ENCODE results near the gene INPPL1. TPM values are rescaled to one million over a fixed set of nuclear protein-coding genes. Genes with fewer than 3 reads are reported as not detected.
"Not testable (repeated sequence)": the region's sequence is repeated elsewhere in the genome, so short reads cannot be mapped to it uniquely, and the experiment has no call there.

The INPPL1 gene
- total RNA-seq, 2 experiments from 2014 or later: 103 to 195 TPM

GRCh38 chr11:72204886-72205285, 19.7 kb upstream of the INPPL1 start:
- intact Hi-C loops (cut with micrococcal nuclease; ENCODE audit: unreplicated experiment): no loop called here
- no peak for DNase-seq (ENCODE audit: low spot score)
- POLR2A ChIA-PET: interaction anchor here (1.1 kb wide), 1 partner anchor 18 kb away, joined by 3 read pairs; no protein-coding TSS in a partner anchor

GRCh38 chr11:72206794-72207193, 17.8 kb upstream of the INPPL1 start:
- CTCF ChIA-PET (ENCODE audit: unreplicated experiment); H3K4me3 ChIP-seq (ENCODE audit: low read depth, low read length, poor library complexity, severe bottlenecking); H3K36me3 ChIP-seq (ENCODE audit: insufficient read depth, low read length); H3K4me2 ChIP-seq (ENCODE audit: low read length); H3K79me2 ChIP-seq (ENCODE audit: insufficient read depth, low read depth, low read length); DNase-seq (ENCODE audit: low spot score); H3K9me2 ChIP-seq (ENCODE audit: insufficient read depth, low read length); POLR2A ChIA-PET; BruUV-seq (replicated peaks); H3K4me1 ChIP-seq (ENCODE audit: insufficient read depth, low read length, poor library complexity, severe bottlenecking); H3K27ac ChIP-seq (ENCODE audit: low read depth, low read length, poor library complexity, severe bottlenecking); H4K20me1 ChIP-seq (ENCODE audit: insufficient read depth, low read length); intact Hi-C loops (cut with micrococcal nuclease; ENCODE audit: unreplicated experiment); H2AFZ ChIP-seq (ENCODE audit: low read length): not testable (repeated sequence)
- H3K9me3 ChIP-seq (ENCODE audit: low read length): peaks cover 15% of the 10 kb centered on the region; the same call in 1 of the 2 replicates

More at GRCh38 chr11:72204886-72205285, 19.7 kb upstream of the INPPL1 start:
- no peaks in the 10 kb centered on the region for H4K20me1 ChIP-seq (ENCODE audit: insufficient read depth, low read length)
- peaks cover 10% of the 10 kb centered on the region; the same call in 1 of the 2 replicates for H3K9me3 ChIP-seq (ENCODE audit: low read length)
- BruUV-seq (replicated peaks): no TSS peak
- peaks cover 6% of the 10 kb centered on the region for H3K4me1 ChIP-seq (ENCODE audit: insufficient read depth, low read length, poor library complexity, severe bottlenecking)
- TF ChIP-seq EZH2phosphoT487 (IDR thresholded peaks at IDR 0.05; ENCODE audit: borderline replicate concordance, low read depth, low read length) (no peak), CTCF (conservative IDR thresholded peaks at IDR 0.05; ENCODE audit: low read length) (no peak)
- no peak overlapping the region for H3K27ac ChIP-seq (ENCODE audit: low read depth, low read length, poor library complexity, severe bottlenecking)
- no peaks in the 10 kb centered on the region for H3K79me2 ChIP-seq (ENCODE audit: insufficient read depth, low read depth, low read length)
- H3K4me2 ChIP-seq (ENCODE audit: low read length): no peak overlapping the region
- CTCF ChIA-PET (ENCODE audit: unreplicated experiment): interaction anchor here (0.9 kb wide), 1 partner anchor 25 kb away, joined by 3 read pairs; no protein-coding TSS in a partner anchor
- no peak overlapping the region for H3K4me3 ChIP-seq (ENCODE audit: low read depth, low read length, poor library complexity, severe bottlenecking)
- no peak overlapping the region for H2AFZ ChIP-seq (ENCODE audit: low read length)
- no peaks in the 10 kb centered on the region for H3K9me2 ChIP-seq (ENCODE audit: insufficient read depth, low read length)
- no peaks in the 10 kb centered on the region for H3K36me3 ChIP-seq (ENCODE audit: insufficient read depth, low read length)

- Histone ChIP-seq H2AFZ (ENCODE audit: low read length) (no peak overlapping the region), H3K9me2 (ENCODE audit: insufficient read depth, low read length) (no peaks in the 10 kb centered on the region), H3K36me3 (ENCODE audit: insufficient read depth, low read length) (no peaks in the 10 kb centered on the region), H3K9me3 (ENCODE audit: low read length) (peaks cover 15% of the 10 kb centered on the region; the same call in 1 of the 2 replicates), H3K4me2 (ENCODE audit: low read length) (no peak overlapping the region), H3K4me1 (ENCODE audit: insufficient read depth, low read length, poor library complexity, severe bottlenecking) (peaks cover 6% of the 10 kb centered on the region), H3K4me3 (ENCODE audit: low read depth, low read length, poor library complexity, severe bottlenecking) (no peak overlapping the region), H4K20me1 (ENCODE audit: insufficient read depth, low read length) (no peaks in the 10 kb centered on the region), H3K79me2 (ENCODE audit: insufficient read depth, low read depth, low read length) (no peaks in the 10 kb centered on the region), H3K27ac (ENCODE audit: low read depth, low read length, poor library complexity, severe bottlenecking) (no peak overlapping the region)
- CTCF ChIA-PET (ENCODE audit: unreplicated experiment): no interaction called here
- POLR2A ChIA-PET: interaction anchor here (1.1 kb wide), 1 partner anchor 14 kb away, joined by 4 read pairs; no protein-coding TSS in a partner anchor
- intact Hi-C loops (cut with micrococcal nuclease; ENCODE audit: unreplicated experiment): no loop called here
- no peak for DNase-seq (ENCODE audit: low spot score)
- TF ChIP-seq EZH2phosphoT487 (IDR thresholded peaks at IDR 0.05; ENCODE audit: borderline replicate concordance, low read depth, low read length) (no peak), CTCF (conservative IDR thresholded peaks at IDR 0.05; ENCODE audit: low read length) (no peak)
- no TSS peak for BruUV-seq (replicated peaks)
Measured at GRCh38 chr11:72208281-72208680, 16.3 kb upstream of the INPPL1 start.
